Measurements from ENCODE around the gene CTNNA1. TPM values are rescaled to one million over a fixed set of nuclear protein-coding genes. Genes with fewer than 3 reads are reported as not detected.

Gene CTNNA1
- total and polyA plus RNA-seq, 9 of the 15 experiments (the other 6 are each of a cell fraction or from before 2014, with no cell fraction given), result 29.6 to 117 (median 89.1) TPM

DNA sequence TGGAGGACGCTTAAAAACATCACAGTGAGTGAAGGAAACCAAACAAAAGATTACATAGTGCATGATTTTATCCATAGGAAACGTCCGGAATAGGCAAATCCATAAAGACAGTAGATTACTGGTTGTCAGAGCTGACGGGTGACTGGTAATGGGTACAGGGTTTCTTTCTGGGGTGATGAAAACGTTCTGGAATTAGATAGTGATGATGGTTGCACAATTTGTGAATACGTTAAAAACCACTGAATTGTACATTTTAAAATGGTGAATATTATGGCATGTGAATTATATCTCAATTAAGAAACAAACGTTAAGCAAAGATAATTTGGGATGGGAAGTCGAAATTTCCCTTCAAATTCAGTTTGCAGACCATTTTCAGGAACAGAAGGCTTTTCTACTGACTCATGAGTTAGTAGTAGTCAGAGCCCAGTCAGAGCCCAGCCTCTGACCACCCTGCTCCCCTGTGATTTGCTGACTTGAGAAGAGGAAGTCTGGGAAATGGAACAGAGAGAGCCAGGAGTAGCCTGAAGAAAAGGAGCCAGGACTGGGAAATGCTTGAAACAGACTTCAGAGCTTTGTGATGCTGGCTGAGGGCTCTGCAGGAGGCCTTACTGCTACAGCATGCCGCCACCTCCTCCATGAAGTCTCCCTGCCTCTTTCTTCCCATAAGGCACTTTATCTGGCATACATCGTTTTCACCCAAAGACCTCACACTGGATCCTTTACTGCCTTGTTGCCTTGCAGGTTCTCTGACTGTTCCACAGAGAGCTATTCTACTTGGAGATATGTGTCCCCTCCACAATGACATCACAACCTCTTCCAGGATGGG is 46.4 kb upstream of the CTNNA1 start:
- Histone ChIP-seq H3K9me3 (replicated peaks; ENCODE audit: control insufficient read depth, insufficient read depth, low read depth, low read length) (no peaks in the 10 kb centered on the region), H3K79me2 (ENCODE audit: control insufficient read depth, insufficient read depth, low read length) (no peaks in the 10 kb centered on the region), H3K9me1 (ENCODE audit: control insufficient read depth, insufficient read depth, low read length) (no peaks in the 10 kb centered on the region), H3K36me3 (ENCODE audit: control insufficient read depth, insufficient read depth, low read length) (no peaks in the 10 kb centered on the region), H4K20me1 (replicated peaks; ENCODE audit: control insufficient read depth, insufficient read depth, low read length) (no peaks in the 10 kb centered on the region), H2AFZ (ENCODE audit: low read depth, low read length) (peak overlapping the region; percentile 63; the same call in 1 of the 2 replicates), H3K9ac (ENCODE audit: insufficient read depth in 1 of 2, low read depth in 2 of 2, low read length in 2 of 2) (no peak overlapping the region), H3K27ac (ENCODE audit: extremely low read depth, low read depth, low read length) (no peak overlapping the region), H3K4me3 (no peak overlapping the region), H3K4me1 (replicated peaks in 1 of 2; ENCODE audit: control insufficient read depth in 2 of 2, insufficient read depth in 2 of 2, low read length in 2 of 2) (peaks cover 3 to 18% of the 10 kb centered on the region in 2 experiments; a peak in 4 of 5 replicates), H3K27me3 (ENCODE audit: control insufficient read depth in 2 of 2, insufficient read depth in 2 of 2, low read length in 2 of 2) (no peaks in the 10 kb centered on the region), H3K4me2 (ENCODE audit: insufficient read depth, low read length) (no peak overlapping the region)
- FAIRE-seq, result peak; percentile 19
- ChIA-PET CTCF (ENCODE audit: low intra/inter-chr PET ratio) (no interaction called here), POLR2A (interaction anchor here (0.5 to 1.1 kb wide), 2 partner anchors 8 to 37 kb away, joined by 3 read pairs; no protein-coding TSS in a partner anchor)
- ATAC-seq, result peak; percentile 26
- intact Hi-C loops (cut with micrococcal nuclease), result no loop called here
- WGBS (ENCODE audit: insufficient coverage, low coverage, missing lambda C conversion rate), result 26% methylated on average over 10 of the region's 10 CpGs
- in situ Hi-C loops (cut with MboI), result no loop called here
- no peak for DNase-seq (ENCODE audit: extremely low read depth in 1 of 4, low spot score in 3 of 4)
- BruUV-seq (replicated peaks), result no TSS peak
- TF ChIP-seq, protein P1, sequence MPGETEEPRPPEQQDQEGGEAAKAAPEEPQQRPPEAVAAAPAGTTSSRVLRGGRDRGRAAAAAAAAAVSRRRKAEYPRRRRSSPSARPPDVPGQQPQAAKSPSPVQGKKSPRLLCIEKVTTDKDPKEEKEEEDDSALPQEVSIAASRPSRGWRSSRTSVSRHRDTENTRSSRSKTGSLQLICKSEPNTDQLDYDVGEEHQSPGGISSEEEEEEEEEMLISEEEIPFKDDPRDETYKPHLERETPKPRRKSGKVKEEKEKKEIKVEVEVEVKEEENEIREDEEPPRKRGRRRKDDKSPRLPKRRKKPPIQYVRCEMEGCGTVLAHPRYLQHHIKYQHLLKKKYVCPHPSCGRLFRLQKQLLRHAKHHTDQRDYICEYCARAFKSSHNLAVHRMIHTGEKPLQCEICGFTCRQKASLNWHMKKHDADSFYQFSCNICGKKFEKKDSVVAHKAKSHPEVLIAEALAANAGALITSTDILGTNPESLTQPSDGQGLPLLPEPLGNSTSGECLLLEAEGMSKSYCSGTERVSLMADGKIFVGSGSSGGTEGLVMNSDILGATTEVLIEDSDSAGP (CRISPR knock-in tag; IDR thresholded peaks at IDR 0.05), result no peak
- TF ChIP-seq DPF2 (IDR thresholded peaks at IDR 0.05) (no peak), HNRNPK (IDR thresholded peaks at IDR 0.05; ENCODE audit: low read depth, low read length, poor library complexity, severe bottlenecking) (no peak), HSF4 (CRISPR knock-in tag; IDR thresholded peaks at IDR 0.05; ENCODE audit: borderline replicate concordance) (no peak), FOSL1 (tag; conservative IDR thresholded peaks at IDR 0.05) (peak; percentile 68), ZNF224 (CRISPR knock-in tag; IDR thresholded peaks at IDR 0.05) (no peak), SPI1 (IDR thresholded peaks at IDR 0.05; ENCODE audit: borderline replicate concordance, low read depth, low read length) (peak; percentile 89), KAT7 (CRISPR knock-in tag; IDR thresholded peaks at IDR 0.05; ENCODE audit: borderline replicate concordance) (no peak), ZFP36 (IDR thresholded peaks at IDR 0.05; ENCODE audit: low read depth, low read length, partially characterized antibody) (peak; percentile 92), ZNF316 (IDR thresholded peaks at IDR 0.05) (peak; percentile 6; the same call in 1 of the 2 replicates), C11orf30 (IDR thresholded peaks at IDR 0.05; ENCODE audit: low read depth) (peak; percentile 47; the same call in 1 of the 2 replicates), HEY1 (CRISPR knock-in tag; IDR thresholded peaks at IDR 0.05; ENCODE audit: borderline replicate concordance) (no peak), U2AF2 (optimal IDR thresholded peaks at IDR 0.05; ENCODE audit: low read depth, low read length) (no peak)
- TF ChIP-seq, protein P2, sequence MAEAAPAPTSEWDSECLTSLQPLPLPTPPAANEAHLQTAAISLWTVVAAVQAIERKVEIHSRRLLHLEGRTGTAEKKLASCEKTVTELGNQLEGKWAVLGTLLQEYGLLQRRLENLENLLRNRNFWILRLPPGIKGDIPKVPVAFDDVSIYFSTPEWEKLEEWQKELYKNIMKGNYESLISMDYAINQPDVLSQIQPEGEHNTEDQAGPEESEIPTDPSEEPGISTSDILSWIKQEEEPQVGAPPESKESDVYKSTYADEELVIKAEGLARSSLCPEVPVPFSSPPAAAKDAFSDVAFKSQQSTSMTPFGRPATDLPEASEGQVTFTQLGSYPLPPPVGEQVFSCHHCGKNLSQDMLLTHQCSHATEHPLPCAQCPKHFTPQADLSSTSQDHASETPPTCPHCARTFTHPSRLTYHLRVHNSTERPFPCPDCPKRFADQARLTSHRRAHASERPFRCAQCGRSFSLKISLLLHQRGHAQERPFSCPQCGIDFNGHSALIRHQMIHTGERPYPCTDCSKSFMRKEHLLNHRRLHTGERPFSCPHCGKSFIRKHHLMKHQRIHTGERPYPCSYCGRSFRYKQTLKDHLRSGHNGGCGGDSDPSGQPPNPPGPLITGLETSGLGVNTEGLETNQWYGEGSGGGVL (CRISPR knock-in tag; IDR thresholded peaks at IDR 0.05), result no peak
- TF ChIP-seq, protein P3, sequence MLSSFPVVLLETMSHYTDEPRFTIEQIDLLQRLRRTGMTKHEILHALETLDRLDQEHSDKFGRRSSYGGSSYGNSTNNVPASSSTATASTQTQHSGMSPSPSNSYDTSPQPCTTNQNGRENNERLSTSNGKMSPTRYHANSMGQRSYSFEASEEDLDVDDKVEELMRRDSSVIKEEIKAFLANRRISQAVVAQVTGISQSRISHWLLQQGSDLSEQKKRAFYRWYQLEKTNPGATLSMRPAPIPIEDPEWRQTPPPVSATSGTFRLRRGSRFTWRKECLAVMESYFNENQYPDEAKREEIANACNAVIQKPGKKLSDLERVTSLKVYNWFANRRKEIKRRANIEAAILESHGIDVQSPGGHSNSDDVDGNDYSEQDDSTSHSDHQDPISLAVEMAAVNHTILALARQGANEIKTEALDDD (IDR thresholded peaks at IDR 0.05), result peak; percentile 43
- TF ChIP-seq, protein P4, sequence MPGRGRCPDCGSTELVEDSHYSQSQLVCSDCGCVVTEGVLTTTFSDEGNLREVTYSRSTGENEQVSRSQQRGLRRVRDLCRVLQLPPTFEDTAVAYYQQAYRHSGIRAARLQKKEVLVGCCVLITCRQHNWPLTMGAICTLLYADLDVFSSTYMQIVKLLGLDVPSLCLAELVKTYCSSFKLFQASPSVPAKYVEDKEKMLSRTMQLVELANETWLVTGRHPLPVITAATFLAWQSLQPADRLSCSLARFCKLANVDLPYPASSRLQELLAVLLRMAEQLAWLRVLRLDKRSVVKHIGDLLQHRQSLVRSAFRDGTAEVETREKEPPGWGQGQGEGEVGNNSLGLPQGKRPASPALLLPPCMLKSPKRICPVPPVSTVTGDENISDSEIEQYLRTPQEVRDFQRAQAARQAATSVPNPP (IDR thresholded peaks at IDR 0.05; ENCODE audit: borderline replicate concordance, insufficient read depth, insufficient read length), result no peak

Data from K562 (cell line).